Natural killer cell (primary cell): ENCODE data around the gene MEIS2. TPM values are rescaled to one million over a fixed set of nuclear protein-coding genes. Genes with fewer than 3 reads are reported as not detected.

Experiments used
- ATAC-seq, 3 donors: fragments of 150-1000 bp in 2 of 3; fragments of 200-7000 bp in 1 of 3; cut with Tn5 transposase; 1 replicate in 1 of 3; 2 replicates in 2 of 3; pipeline ENCODE4 v1.10.0; 2021; ENCODE audit warnings: mild to moderate bottlenecking in 2 of 3, moderate library complexity in 2 of 3
- DNase-seq, 2 donors: peaks; one replicate each; pipeline versions ENCODE4 v3.0.0 to v3.0.0-alpha.2; 2013 to 2021; ENCODE audit warnings: mixed read lengths in 1 of 2
- H3K27ac ChIP-seq: one replicate; pipeline ENCODE4 v1.5.1; 2013; ENCODE audit warnings: mild to moderate bottlenecking, low read length
- H3K27me3 ChIP-seq: one replicate; pipeline ENCODE4 v1.6.1; 2013; ENCODE audit warnings: low read length; ENCODE audit not compliant: control insufficient read depth, insufficient read depth
- H3K36me3 ChIP-seq: one replicate; pipeline ENCODE4 v1.6.1; 2013; ENCODE audit warnings: low read length; ENCODE audit not compliant: control insufficient read depth, insufficient read depth
- H3K4me1 ChIP-seq: one replicate; pipeline ENCODE4 v1.6.1; 2013; ENCODE audit warnings: low read length; ENCODE audit not compliant: control insufficient read depth, insufficient read depth
- H3K4me3 ChIP-seq: one replicate; pipeline ENCODE4 v1.5.1; 2013; ENCODE audit warnings: low read length
- H3K9me3 ChIP-seq: one replicate; pipeline ENCODE4 v1.6.1; 2013; ENCODE audit warnings: low read length; ENCODE audit not compliant: control insufficient read depth, insufficient read depth
- H3K27ac Mint-ChIP-seq, 2 donors: one replicate each; pipeline ENCODE4 v1.8.0; 2022; ENCODE audit warnings: mild to moderate bottlenecking in 2 of 2, mixed read lengths in 2 of 2, moderate library complexity in 1 of 2
- H3K27me3 Mint-ChIP-seq, 2 donors: one replicate each; pipeline ENCODE4 v1.8.0; 2022; ENCODE audit warnings: low read depth in 2 of 2, mixed read lengths in 2 of 2
- H3K36me3 Mint-ChIP-seq: one replicate; pipeline ENCODE4 v1.8.0; 2022; ENCODE audit warnings: mixed read lengths
- H3K4me1 Mint-ChIP-seq, 2 donors: one replicate each; pipeline ENCODE4 v1.8.0; 2022; ENCODE audit warnings: mixed read lengths in 2 of 2
- H3K4me3 Mint-ChIP-seq: one replicate; pipeline ENCODE4 v1.8.0; 2022; ENCODE audit warnings: mild to moderate bottlenecking, moderate library complexity, mixed read lengths
- H3K9me3 Mint-ChIP-seq, 2 donors: one replicate each; pipeline ENCODE4 v1.8.0; 2022; ENCODE audit warnings: mixed read lengths in 2 of 2
- CTCF ChIP-seq: fragments of 200-600 bp; IDR thresholded peaks from one replicate; pipeline ENCODE4 v1.8.0; 2022; ENCODE audit warnings: antibody characterized with exemption
- WGBS: methylation state at CpG from one replicate; pipeline ENCODE4 v1.1.7; 2013; ENCODE audit warnings: missing lambda C conversion rate; ENCODE audit not compliant: insufficient coverage; 5-methylcytosine and 5-hydroxymethylcytosine counted together
- intact Hi-C: fragments of 100-400 bp; cut with micrococcal nuclease; formaldehyde crosslinking; loops from one replicate; pipeline ENCODE4 v1.14.2; 2022
- total RNA-seq, 4 donors: library from RNA; stranded (reverse); fragments of 120-200 nt in 1 of 4; gene quantifications; one replicate each; pipeline versions ENCODE4 v1.2.3 to v1.2.4, GENCODE V29; 2013 to 2022

MEIS2 gene
- total RNA-seq, 3 donors from 2014 or later (not counting 1 experiment from before 2014, with no cell fraction given), result 0.35 TPM; not detected in 2

GRCh38 chr15:36996538-36997181 lies 103.7 kb downstream of the MEIS2 start:
- Mint-ChIP-seq H3K27me3 (no peaks in the 10 kb centered on the region), H3K4me3 (no peak overlapping the region), H3K9me3 (peaks cover 13 to 15% of the 10 kb centered on the region in 2 donors), H3K4me1 (no peaks in the 10 kb centered on the region), H3K36me3 (no peaks in the 10 kb centered on the region), H3K27ac (no peak overlapping the region)
- H3K27ac ChIP-seq, result no peak overlapping the region
- H3K9me3 ChIP-seq, result no peaks in the 10 kb centered on the region
- H3K4me3 ChIP-seq, result no peak overlapping the region
- no peak for TF ChIP-seq CTCF
- no peaks in the 10 kb centered on the region for H3K36me3 ChIP-seq
- no peaks in the 10 kb centered on the region for H3K4me1 ChIP-seq
- intact Hi-C loops, result no loop called here
- no peaks in the 10 kb centered on the region for H3K27me3 ChIP-seq
- WGBS, result 88% methylated on average over 4 of the region's 4 CpGs
- DNase-seq (no peak), ATAC-seq (no peak)

GRCh38 chr15:36996121-36996520 lies 104.2 kb downstream of the MEIS2 start:
- Histone ChIP-seq H3K9me3 (no peaks in the 10 kb centered on the region), H3K4me3 (no peak overlapping the region), H3K4me1 (no peaks in the 10 kb centered on the region), H3K27ac (no peak overlapping the region), H3K27me3 (no peaks in the 10 kb centered on the region), H3K36me3 (no peaks in the 10 kb centered on the region)
- no peak overlapping the region for H3K27ac Mint-ChIP-seq
- no peak for DNase-seq
- no peak for ATAC-seq
- H3K4me3 Mint-ChIP-seq, result no peak overlapping the region
- no peaks in the 10 kb centered on the region for H3K36me3 Mint-ChIP-seq
- H3K9me3 Mint-ChIP-seq, result peaks cover 11 to 12% of the 10 kb centered on the region in 2 donors
- H3K27me3 Mint-ChIP-seq, result no peaks in the 10 kb centered on the region
- intact Hi-C loops, result no loop called here
- no peaks in the 10 kb centered on the region for H3K4me1 Mint-ChIP-seq
- 76% methylated on average over 1 of the region's 2 CpGs for WGBS
- TF ChIP-seq CTCF, result no peak

- Mint-ChIP-seq H3K36me3 (no peaks in the 10 kb centered on the region), H3K4me3 (no peak overlapping the region), H3K27me3 (no peaks in the 10 kb centered on the region), H3K27ac (no peak overlapping the region), H3K9me3 (peaks cover 4% of the 10 kb centered on the region in 2 donors), H3K4me1 (no peaks in the 10 kb centered on the region)
- 89% methylated on average over 8 of the region's 8 CpGs for WGBS
- TF ChIP-seq CTCF, result no peak
- no peaks in the 10 kb centered on the region for H3K27me3 ChIP-seq
- ATAC-seq (no peak), DNase-seq (no peak)
- no peak overlapping the region for H3K27ac ChIP-seq
- no peaks in the 10 kb centered on the region for H3K4me1 ChIP-seq
- intact Hi-C loops, result no loop called here
- no peaks in the 10 kb centered on the region for H3K36me3 ChIP-seq
- H3K9me3 ChIP-seq, result no peaks in the 10 kb centered on the region
- H3K4me3 ChIP-seq, result no peak overlapping the region
These were observed 105.6 kb downstream of the MEIS2 start for GRCh38 chr15:36994790-36995189.

GRCh38 chr15:36992454-36992853 lies 107.9 kb downstream of the MEIS2 start:
- intact Hi-C loops, result no loop called here
- no peaks in the 10 kb centered on the region for H3K36me3 Mint-ChIP-seq
- DNase-seq (no peak), ATAC-seq (no peak)
- Histone ChIP-seq H3K4me3 (no peak overlapping the region), H3K27me3 (no peaks in the 10 kb centered on the region), H3K4me1 (no peaks in the 10 kb centered on the region), H3K27ac (no peak overlapping the region), H3K9me3 (no peaks in the 10 kb centered on the region), H3K36me3 (no peaks in the 10 kb centered on the region)
- H3K27me3 Mint-ChIP-seq, result no peaks in the 10 kb centered on the region
- no peak overlapping the region for H3K4me3 Mint-ChIP-seq
- H3K27ac Mint-ChIP-seq, result no peak overlapping the region
- 90% methylated on average over 3 of the region's 5 CpGs for WGBS
- H3K4me1 Mint-ChIP-seq, result no peaks in the 10 kb centered on the region
- TF ChIP-seq CTCF, result no peak
- peaks cover 2 to 3% of the 10 kb centered on the region in 2 donors for H3K9me3 Mint-ChIP-seq
